IMR-90 (cell line): ENCODE data around the gene ZNF398. TPM values are rescaled to one million over a fixed set of nuclear protein-coding genes. Genes with fewer than 3 reads are reported as not detected.

ENCODE experiments used
- ATAC-seq: fragments of 200-7000 bp; cut with Tn5 transposase; 2 replicates; pipeline ENCODE4 v1.9.1; 2020; ENCODE audit warnings: low read depth, mild to moderate bottlenecking, moderate library complexity
- BruUV-seq: library from RNA; stranded (reverse); fragments of 400-500 nt; replicated peaks from 2 replicates; lab custom pipeline; 2021; lab: Mats Ljungman, UMichigan
- CTCF ChIA-PET: fragments of 300-600 bp; formaldehyde crosslinking; extraction: SDS; loops from one replicate; lab custom pipeline; 2021; ENCODE audit warnings: antibody characterized with exemption; lab: Yijun Ruan, JAX
- POLR2A ChIA-PET: fragments of 300-600 bp; sonication (Branson Sonifier 250); formaldehyde crosslinking; loops from one replicate; lab custom pipeline; 2022; ENCODE audit warnings: antibody characterized with exemption; ENCODE audit not compliant: unreplicated experiment; lab: Charles Lee
- DNase-seq: peaks from one replicate; pipeline ENCODE4 v3.0.0; 2013
- H2AFZ ChIP-seq: replicated peaks from 2 replicates; pipeline ENCODE3; 2013; ENCODE audit warnings: low read length, mild to moderate bottlenecking; ENCODE audit not compliant: poor library complexity
- H2AK5ac ChIP-seq: 2 replicates; pipeline ENCODE4 v1.6.1; 2013; ENCODE audit warnings: low read depth, low read length, inconsistent platforms
- H2AK9ac ChIP-seq: replicated peaks from 2 replicates; pipeline ENCODE3; 2013; ENCODE audit warnings: mild to moderate bottlenecking, low read depth, low read length, moderate library complexity; ENCODE audit not compliant: poor library complexity
- H2BK120ac ChIP-seq: 2 replicates; pipeline ENCODE4 v1.6.1; 2013; ENCODE audit warnings: low read depth, low read length, inconsistent platforms
- H2BK15ac ChIP-seq: 3 replicates; pipeline ENCODE4 v1.6.1; 2013; ENCODE audit warnings: low read depth, low read length, inconsistent platforms
- H2BK20ac ChIP-seq: 2 replicates; pipeline ENCODE4 v1.6.1; 2013; ENCODE audit warnings: low read depth, mild to moderate bottlenecking, inconsistent platforms, low read length, moderate library complexity
- H2BK5ac ChIP-seq: 2 replicates; pipeline ENCODE4 v1.6.1; 2013; ENCODE audit warnings: mild to moderate bottlenecking, low read depth, low read length, inconsistent platforms; ENCODE audit not compliant: poor library complexity, severe bottlenecking
- H3K14ac ChIP-seq: replicated peaks from 2 replicates; pipeline ENCODE4 v1.6.1; 2013; ENCODE audit warnings: low read depth, low read length, inconsistent platforms
- H3K18ac ChIP-seq: 2 replicates; pipeline ENCODE4 v1.6.1; 2013; ENCODE audit warnings: low read depth, low read length, control low read depth
- H3K23ac ChIP-seq: 2 replicates; pipeline ENCODE4 v1.6.1; 2013; ENCODE audit warnings: low read depth, low read length, inconsistent platforms
- H3K27ac ChIP-seq: 2 replicates; pipeline ENCODE4 v1.5.1; 2013; ENCODE audit warnings: mild to moderate bottlenecking, control low read depth, low read length; ENCODE audit not compliant: insufficient read depth
- H3K27me3 ChIP-seq: 2 replicates; pipeline ENCODE4 v1.6.1; 2013; ENCODE audit warnings: low read length; ENCODE audit not compliant: control insufficient read depth, insufficient read depth
- H3K36me3 ChIP-seq: 2 replicates; pipeline ENCODE4 v1.6.1; 2013; ENCODE audit warnings: low read length, mixed read lengths; ENCODE audit not compliant: control insufficient read depth, insufficient read depth
- H3K4ac ChIP-seq: 2 replicates; pipeline ENCODE4 v1.6.1; 2013; ENCODE audit warnings: low read depth, low read length, inconsistent platforms
- H3K4me1 ChIP-seq: 2 replicates; pipeline ENCODE4 v1.6.1; 2013; ENCODE audit warnings: low read length, mixed read lengths; ENCODE audit not compliant: control insufficient read depth, insufficient read depth
- H3K4me2 ChIP-seq: 2 replicates; pipeline ENCODE4 v1.6.1; 2013; ENCODE audit warnings: low read depth, mild to moderate bottlenecking, control low read depth, low read length, moderate library complexity
- H3K4me3 ChIP-seq: 2 replicates; pipeline ENCODE4 v1.5.1; 2013; ENCODE audit warnings: low read depth, mild to moderate bottlenecking, control low read depth, low read length, moderate library complexity; ENCODE audit not compliant: insufficient read depth
- H3K56ac ChIP-seq: 2 replicates; pipeline ENCODE4 v1.6.1; 2013; ENCODE audit warnings: low read length, inconsistent platforms; ENCODE audit not compliant: insufficient read depth; ENCODE audit errors: extremely low read depth
- H3K79me1 ChIP-seq, 2 experiments: 2 replicates each; pipeline ENCODE4 v1.6.1; 2013; ENCODE audit warnings: low read length in 2 of 2, inconsistent platforms in 1 of 2, low read depth in 1 of 2
- H3K9ac ChIP-seq: 2 replicates; pipeline ENCODE4 v1.6.1; 2013; ENCODE audit warnings: low read depth, low read length, control low read depth
- H3K9me1 ChIP-seq: 2 replicates; pipeline ENCODE4 v1.6.1; 2013; ENCODE audit warnings: low read length, inconsistent platforms; ENCODE audit not compliant: insufficient read depth
- H3K9me3 ChIP-seq: 2 replicates; pipeline ENCODE4 v1.6.1; 2013; ENCODE audit warnings: low read length; ENCODE audit not compliant: control insufficient read depth, insufficient read depth
- H4K20me1 ChIP-seq: 2 replicates; pipeline ENCODE4 v1.6.1; 2013; ENCODE audit warnings: low read length, inconsistent platforms; ENCODE audit not compliant: insufficient read depth
- H4K5ac ChIP-seq: 2 replicates; pipeline ENCODE4 v1.6.1; 2013; ENCODE audit warnings: mild to moderate bottlenecking, low read depth, low read length, control low read depth
- H4K8ac ChIP-seq, 2 experiments: 2 replicates each; pipeline ENCODE4 v1.6.1; 2013; ENCODE audit warnings: low read depth in 2 of 2, low read length in 2 of 2, control low read depth in 1 of 2, inconsistent platforms in 1 of 2
- H4K91ac ChIP-seq: 2 replicates; pipeline ENCODE4 v1.6.1; 2013; ENCODE audit warnings: low read depth, low read length, inconsistent platforms; ENCODE audit not compliant: insufficient read depth
- CEBPB ChIP-seq: IDR thresholded peaks from 2 replicates; pipeline ENCODE4 v1.6.1; 2012; ENCODE audit warnings: low read depth, low read length, improper control_type of control experiment
- CHD1 ChIP-seq: IDR thresholded peaks from 2 replicates; pipeline ENCODE4 v1.6.1; 2012; ENCODE audit warnings: low read depth, low read length, improper control_type of control experiment
- CTCF ChIP-seq: conservative IDR thresholded peaks from 2 replicates; pipeline ENCODE4 v1.5.1; 2012; ENCODE audit warnings: mild to moderate bottlenecking, low read depth, low read length, improper control_type of control experiment
- MAZ ChIP-seq: IDR thresholded peaks from 2 replicates; pipeline ENCODE4 v1.6.1; 2012; ENCODE audit warnings: low read depth, mild to moderate bottlenecking, low read length, improper control_type of control experiment, moderate library complexity, borderline replicate concordance
- NFE2L2 ChIP-seq: fragments of 150-350 bp; IDR thresholded peaks from 2 replicates; pipeline ENCODE4 v1.6.1; 2016; ENCODE audit warnings: low read depth, mild to moderate bottlenecking, low read length
- POLR2A ChIP-seq: IDR thresholded peaks from 2 replicates; pipeline ENCODE4 v1.6.1; 2012; ENCODE audit warnings: mild to moderate bottlenecking, low read depth, low read length
- RAD21 ChIP-seq: IDR thresholded peaks from 2 replicates; pipeline ENCODE4 v1.6.1; 2012; ENCODE audit warnings: low read length, improper control_type of control experiment
- RCOR1 ChIP-seq: IDR thresholded peaks from 2 replicates; pipeline ENCODE4 v1.6.1; 2012; ENCODE audit warnings: mild to moderate bottlenecking, low read length, improper control_type of control experiment; ENCODE audit not compliant: insufficient replicate concordance
- RFX5 ChIP-seq: IDR thresholded peaks from 2 replicates; pipeline ENCODE4 v1.8.0; 2012; ENCODE audit warnings: low read depth, mild to moderate bottlenecking, low read length, moderate library complexity
- SMC3 ChIP-seq: fragments of 150-350 bp; IDR thresholded peaks from 2 replicates; pipeline ENCODE4 v1.6.1; 2016; ENCODE audit warnings: low read depth, mild to moderate bottlenecking, antibody characterized with exemption, low read length, moderate library complexity
- USF2 ChIP-seq: fragments of 150-350 bp; IDR thresholded peaks from 2 replicates; pipeline ENCODE4 v1.6.1; 2017; ENCODE audit warnings: mild to moderate bottlenecking, antibody characterized with exemption, low read length, low read depth
- WGBS, 2 experiments: methylation state at CpG; one replicate each; pipeline versions ENCODE4 v1.1.5 to v1.1.7; 2013; ENCODE audit warnings: missing lambda C conversion rate in 2 of 2; ENCODE audit not compliant: insufficient read length in 1 of 2; ENCODE audit errors: extremely low coverage in 2 of 2; 5-methylcytosine and 5-hydroxymethylcytosine counted together
- dilution Hi-C: fragments of 300-500 bp; cut with HindIII; formaldehyde crosslinking; loops from one replicate; pipeline ENCODE4 v1.14.3; 2018; ENCODE audit warnings: low sequenced_read_pairs; ENCODE audit not compliant: unreplicated experiment
- in situ Hi-C: fragments of 300-500 bp; cut with MboI; formaldehyde crosslinking; loops from 3 replicates; pipeline ENCODE4 v1.14.3; 2019; ENCODE audit warnings: low sequenced_read_pairs, inconsistent platforms, mixed read lengths
- intact Hi-C: fragments of 100-400 bp; cut with micrococcal nuclease; formaldehyde crosslinking; loops from 2 replicates; pipeline ENCODE4 v1.10.0; 2022
- polyA plus RNA-seq, 3 experiments: library from polyadenylated mRNA; depleted of rRNA; stranded (reverse); fragments of >200 nt; gene quantifications; 2 replicates each; pipeline ENCODE4 v1.2.3, GENCODE V29; 2012; ENCODE audit warnings: low replicate concordance in 1 of 3
- total RNA-seq: library from RNA; depleted of rRNA; stranded (reverse); fragments of >200 nt; gene quantifications from 2 replicates; pipeline ENCODE4 v1.2.3, GENCODE V29; 2012

Gene ZNF398
- total and polyA plus RNA-seq, 2 of the 4 experiments (the other 2 are of a cell fraction), result 5.7 to 7.9 TPM

GRCh38 chr7:149217570-149217969, 70.3 kb downstream of the ZNF398 start:
- H3K4me2 ChIP-seq, result no peak overlapping the region
- no peak overlapping the region for H3K23ac ChIP-seq
- no peaks in the 10 kb centered on the region for H3K9me3 ChIP-seq
- H3K14ac ChIP-seq, result no peak overlapping the region
- no TSS peak for BruUV-seq
- 100% methylated on average over 2 of the region's 6 CpGs; no CpG with 5 or more reads in 1 of the 2 experiments for WGBS, 2 experiments
- no peak for TF ChIP-seq RAD21
- TF ChIP-seq RFX5, result no peak
- TF ChIP-seq POLR2A, result no peak
- no peak for TF ChIP-seq RCOR1
- TF ChIP-seq NFE2L2, result no peak
- TF ChIP-seq MAZ, result no peak
- no peak for TF ChIP-seq CTCF
- TF ChIP-seq USF2, result no peak
- no peak for TF ChIP-seq SMC3
- TF ChIP-seq CHD1, result no peak
- no peak for TF ChIP-seq CEBPB
- no peak overlapping the region for H2BK20ac ChIP-seq
- no peak overlapping the region for H2BK120ac ChIP-seq
- H3K4ac ChIP-seq, result no peak overlapping the region
- ChIA-PET CTCF (interaction anchor here (0.7 kb wide), 1 partner anchor 19 kb away, joined by 4 read pairs; no protein-coding TSS in a partner anchor), POLR2A (no interaction called here)
- ATAC-seq (no peak), DNase-seq (no peak)
- H4K5ac ChIP-seq, result no peak overlapping the region
- H3K27ac ChIP-seq, result no peak overlapping the region
- H3K27me3 ChIP-seq, result no peaks in the 10 kb centered on the region
- intact Hi-C loops, result no loop called here
- no peaks in the 10 kb centered on the region; the same call in 1 of the 2 replicates for H4K20me1 ChIP-seq
- peaks cover 6% of the 10 kb centered on the region; the same call in 1 of the 2 replicates for H3K9me1 ChIP-seq
- no peak overlapping the region for H4K8ac ChIP-seq
- no peak overlapping the region for H3K9ac ChIP-seq
- peaks cover 6 to 49% of the 10 kb centered on the region in 2 experiments; a peak in 3 of 4 replicates for H3K79me1 ChIP-seq
- no peak overlapping the region for H2AK9ac ChIP-seq
- no peak overlapping the region for H2AFZ ChIP-seq
- no peak overlapping the region for H2AK5ac ChIP-seq
- H3K4me1 ChIP-seq, result peaks cover 3% of the 10 kb centered on the region
- peaks cover 67% of the 10 kb centered on the region for H3K36me3 ChIP-seq
- dilution Hi-C loops, result no loop called here
- no peak overlapping the region for H4K91ac ChIP-seq
- no peak overlapping the region for H3K56ac ChIP-seq
- no peak overlapping the region for H2BK15ac ChIP-seq
- H3K4me3 ChIP-seq, result no peak overlapping the region
- H3K18ac ChIP-seq, result no peak overlapping the region
- H2BK5ac ChIP-seq, result no peak overlapping the region
- in situ Hi-C loops, result no loop called here
